Subcutaneous adipose tissue (tissue), 4 donors: ENCODE results near the gene ANXA1. TPM values are rescaled to one million over a fixed set of nuclear protein-coding genes. Genes with fewer than 3 reads are reported as not detected.

Source experiments
- CTCF ChIP-seq: fragments of 450-650 bp; IDR thresholded peaks from one replicate; pipeline ENCODE4 v1.5.1; 2016; ENCODE audit warnings: low read depth, mild to moderate bottlenecking, control low read depth, antibody characterized with exemption, moderate library complexity
- total RNA-seq, 4 donors: library from RNA; depleted of rRNA; stranded (reverse); fragments of >200 nt; gene quantifications; one replicate each; pipeline ENCODE4 v1.1.0, GENCODE V29; 2016

The ANXA1 gene
- total RNA-seq, 4 donors from 2014 or later: 301 to 1,153 (median 911) TPM

GRCh38 chr9:73182928-73183327 lies 31.3 kb downstream of the ANXA1 start:
- no peak for TF ChIP-seq CTCF

GRCh38 chr9:73183428-73183827 lies 31.8 kb downstream of the ANXA1 start:
- TF ChIP-seq CTCF: no peak

GRCh38 chr9:73183917-73184861 lies 32.5 kb downstream of the ANXA1 start:
- no peak for TF ChIP-seq CTCF

GRCh38 chr9:73194284-73194683 lies 42.6 kb downstream of the ANXA1 start:
- no peak for TF ChIP-seq CTCF

- TF ChIP-seq CTCF: no peak
These were observed 47.8 kb downstream of the ANXA1 start for GRCh38 chr9:73199448-73199847.

GRCh38 chr9:73199886-73200285 lies 48.2 kb downstream of the ANXA1 start:
- TF ChIP-seq CTCF: no peak

GRCh38 chr9:73200694-73201452 lies 49.2 kb downstream of the ANXA1 start:
- no peak for TF ChIP-seq CTCF
